Measurements from ENCODE around the gene SYTL4.
"Not testable (repeated sequence)": the region's sequence is repeated elsewhere in the genome, so short reads cannot be mapped to it uniquely, and the experiment has no call there.

The SYTL4 gene

GRCh38 chrX:100731441-100732281 lies at the start of gene SYTL4:
Gene SYTL4, minus strand, starts transcription at chrX:100732121. Its CDS starts 30,084 bp downstream, at chrX:100702037.
- no peak for TF ChIP-seq CTCF (IDR thresholded peaks at IDR 0.05)
- H3K27ac ChIP-seq = peak within 1 kb of the TSS in 1 of 2 donors; percentile 48
- no peak for DNase-seq (ENCODE audit: low spot score)

GRCh38 chrX:100769439-100769838 lies 37.5 kb upstream of the SYTL4 start:
- H3K4me3 ChIP-seq; H3K27ac ChIP-seq; DNase-seq (ENCODE audit: low spot score): not testable (repeated sequence)

More at GRCh38 chrX:100731441-100732281, at the start of gene SYTL4:
- H3K4me3 ChIP-seq = peak within 1 kb of the TSS; percentile 73

GRCh38 chrX:100768679-100769338 lies 36.9 kb upstream of the SYTL4 start:
- TF ChIP-seq CTCF (IDR thresholded peaks at IDR 0.05) = peak; percentile 80
- DNase-seq (ENCODE audit: low spot score) = peak; percentile 75
- Histone ChIP-seq H3K27ac (no peak overlapping the region), H3K4me3 (no peak overlapping the region)

- no peak overlapping the region for H3K4me3 ChIP-seq
- H3K27ac ChIP-seq = no peak overlapping the region
- DNase-seq (ENCODE audit: low spot score) = no peak
- TF ChIP-seq CTCF (IDR thresholded peaks at IDR 0.05) = no peak
These were observed 19.0 kb upstream of the SYTL4 start for GRCh38 chrX:100750883-100751282.

GRCh38 chrX:100748108-100748507 lies 16.2 kb upstream of the SYTL4 start:
- DNase-seq (ENCODE audit: low spot score) = no peak
- Histone ChIP-seq H3K27ac (no peak overlapping the region), H3K4me3 (no peak overlapping the region)
- TF ChIP-seq CTCF (IDR thresholded peaks at IDR 0.05) = no peak

GRCh38 chrX:100747703-100748102 lies 15.8 kb upstream of the SYTL4 start:
- no peak for DNase-seq (ENCODE audit: low spot score)
- H3K27ac ChIP-seq = no peak overlapping the region
- no peak for TF ChIP-seq CTCF (IDR thresholded peaks at IDR 0.05)
- H3K4me3 ChIP-seq = no peak overlapping the region

- Histone ChIP-seq H3K27ac (no peak overlapping the region), H3K4me3 (no peak overlapping the region)
- DNase-seq (ENCODE audit: low spot score) = no peak
- no peak for TF ChIP-seq CTCF (IDR thresholded peaks at IDR 0.05)
These were observed 15.2 kb upstream of the SYTL4 start for GRCh38 chrX:100747090-100747489.

All from coronary artery (tissue), 2 donors.